ENCODE measurements around the gene ZNF90.
"Not testable (repeated sequence)": the region's sequence is repeated elsewhere in the genome, so short reads cannot be mapped to it uniquely, and the experiment has no call there.

GRCh38 chr19:20118064-20118839 lies 40.5 kb downstream of the ZNF90 start:
- TF ChIP-seq, protein P1, sequence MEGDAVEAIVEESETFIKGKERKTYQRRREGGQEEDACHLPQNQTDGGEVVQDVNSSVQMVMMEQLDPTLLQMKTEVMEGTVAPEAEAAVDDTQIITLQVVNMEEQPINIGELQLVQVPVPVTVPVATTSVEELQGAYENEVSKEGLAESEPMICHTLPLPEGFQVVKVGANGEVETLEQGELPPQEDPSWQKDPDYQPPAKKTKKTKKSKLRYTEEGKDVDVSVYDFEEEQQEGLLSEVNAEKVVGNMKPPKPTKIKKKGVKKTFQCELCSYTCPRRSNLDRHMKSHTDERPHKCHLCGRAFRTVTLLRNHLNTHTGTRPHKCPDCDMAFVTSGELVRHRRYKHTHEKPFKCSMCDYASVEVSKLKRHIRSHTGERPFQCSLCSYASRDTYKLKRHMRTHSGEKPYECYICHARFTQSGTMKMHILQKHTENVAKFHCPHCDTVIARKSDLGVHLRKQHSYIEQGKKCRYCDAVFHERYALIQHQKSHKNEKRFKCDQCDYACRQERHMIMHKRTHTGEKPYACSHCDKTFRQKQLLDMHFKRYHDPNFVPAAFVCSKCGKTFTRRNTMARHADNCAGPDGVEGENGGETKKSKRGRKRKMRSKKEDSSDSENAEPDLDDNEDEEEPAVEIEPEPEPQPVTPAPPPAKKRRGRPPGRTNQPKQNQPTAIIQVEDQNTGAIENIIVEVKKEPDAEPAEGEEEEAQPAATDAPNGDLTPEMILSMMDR (IDR thresholded peaks at IDR 0.05): not testable (repeated sequence)
- not testable (repeated sequence) for TF ChIP-seq POLR2A (IDR thresholded peaks at IDR 0.05)

Data from thyroid gland (tissue), 4 donors.